OCI-LY7 (cell line): ENCODE results near the gene SNX19. TPM values are rescaled to one million over a fixed set of nuclear protein-coding genes. Genes with fewer than 3 reads are reported as not detected.
"Not testable (repeated sequence)": the region's sequence is repeated elsewhere in the genome, so short reads cannot be mapped to it uniquely, and the experiment has no call there.

Experiments
- BruUV-seq: library from RNA; stranded (reverse); fragments of 400-500 nt; replicated peaks from 2 replicates; lab custom pipeline; 2021; lab: Mats Ljungman, UMichigan
- CTCF ChIA-PET: fragments of 300-600 bp; sonication (Branson Sonifier 250); formaldehyde crosslinking; loops from one replicate; lab custom pipeline; 2022; ENCODE audit warnings: antibody characterized with exemption; ENCODE audit not compliant: unreplicated experiment; lab: Charles Lee
- POLR2A ChIA-PET: fragments of 300-600 bp; sonication (Branson Sonifier 250); formaldehyde crosslinking; loops from one replicate; lab custom pipeline; 2022; ENCODE audit warnings: antibody characterized with exemption; lab: Charles Lee
- DNase-seq: peaks from one replicate; pipeline ENCODE4 v3.0.0-alpha.2; 2015; ENCODE audit warnings: low spot score
- H2AFZ ChIP-seq: fragments of 200-600 bp; sonication (generic), shearing (Covaris generic); 2 replicates; pipeline ENCODE4 v1.6.1; 2014; ENCODE audit warnings: mild to moderate bottlenecking, antibody characterized with exemption, low read length, moderate library complexity
- H3K27ac ChIP-seq: fragments of 200-600 bp; sonication (generic); 2 replicates; pipeline ENCODE4 v1.5.1; 2014; ENCODE audit warnings: mixed run types, low read depth, mild to moderate bottlenecking, moderate library complexity, low read length, inconsistent platforms; ENCODE audit not compliant: poor library complexity, severe bottlenecking
- H3K36me3 ChIP-seq: fragments of 200-600 bp; sonication (generic); 2 replicates; pipeline ENCODE4 v1.6.1; 2014; ENCODE audit warnings: mild to moderate bottlenecking, antibody characterized with exemption, low read length, moderate library complexity, mixed read lengths; ENCODE audit not compliant: insufficient read depth
- H3K4me1 ChIP-seq: fragments of 200-600 bp; sonication (generic); 2 replicates; pipeline ENCODE4 v1.5.1; 2014; ENCODE audit warnings: mild to moderate bottlenecking, low read length; ENCODE audit not compliant: insufficient read depth, poor library complexity, severe bottlenecking
- H3K4me2 ChIP-seq: fragments of 200-600 bp; sonication (generic); 2 replicates; pipeline ENCODE4 v1.6.1; 2014; ENCODE audit warnings: mild to moderate bottlenecking, low read length
- H3K4me3 ChIP-seq: fragments of 200-600 bp; sonication (generic); 2 replicates; pipeline ENCODE4 v1.5.1; 2014; ENCODE audit warnings: mild to moderate bottlenecking, low read depth, low read length; ENCODE audit not compliant: poor library complexity, severe bottlenecking
- H3K79me2 ChIP-seq: fragments of 200-600 bp; sonication (generic); 2 replicates; pipeline ENCODE4 v1.6.1; 2016; ENCODE audit warnings: low read depth, mild to moderate bottlenecking, low read length, moderate library complexity, mixed read lengths; ENCODE audit not compliant: insufficient read depth
- H3K9me2 ChIP-seq: fragments of 200-600 bp; sonication (generic); 2 replicates; pipeline ENCODE4 v1.6.1; 2016; ENCODE audit warnings: mild to moderate bottlenecking, low read length, mixed read lengths; ENCODE audit not compliant: insufficient read depth
- H3K9me3 ChIP-seq: fragments of 200-600 bp; sonication (generic); 2 replicates; pipeline ENCODE4 v1.6.1; 2014; ENCODE audit warnings: mild to moderate bottlenecking, mixed run types, low read length, mixed read lengths
- H4K20me1 ChIP-seq: fragments of 200-600 bp; sonication (generic); 2 replicates; pipeline ENCODE4 v1.6.1; 2014; ENCODE audit warnings: mild to moderate bottlenecking, antibody characterized with exemption, low read length, moderate library complexity, mixed read lengths; ENCODE audit not compliant: insufficient read depth
- EZH2phosphoT487 ChIP-seq: fragments of 200-600 bp; sonication (generic); IDR thresholded peaks from 2 replicates; pipeline ENCODE4 v1.6.1; 2018; ENCODE audit warnings: low read depth, borderline replicate concordance, mild to moderate bottlenecking, mixed run types, antibody characterized with exemption, low read length, moderate library complexity, mixed read lengths
- intact Hi-C: fragments of 100-400 bp; cut with micrococcal nuclease; formaldehyde crosslinking; loops from one replicate; pipeline ENCODE4 v1.10.0; 2022; ENCODE audit not compliant: unreplicated experiment
- total RNA-seq, 2 experiments: library from RNA; depleted of rRNA in 1 of 2; stranded (reverse); fragments of >200 nt in 1 of 2; shearing (Covaris generic) in 1 of 2; gene quantifications; 2 replicates each; pipeline ENCODE4 v1.2.3, GENCODE V29; 2014 to 2022
- TF ChIP-seq, protein P1 (sequence below): fragments of 200-600 bp; sonication (generic); conservative IDR thresholded peaks from 2 replicates; pipeline ENCODE4 v1.5.1; 2014; ENCODE audit warnings: mild to moderate bottlenecking, antibody characterized with exemption, low read length, moderate library complexity, mixed read lengths

SNX19 gene
- total RNA-seq, 2 experiments from 2014 or later: 35.0 to 35.8 TPM

DNA sequence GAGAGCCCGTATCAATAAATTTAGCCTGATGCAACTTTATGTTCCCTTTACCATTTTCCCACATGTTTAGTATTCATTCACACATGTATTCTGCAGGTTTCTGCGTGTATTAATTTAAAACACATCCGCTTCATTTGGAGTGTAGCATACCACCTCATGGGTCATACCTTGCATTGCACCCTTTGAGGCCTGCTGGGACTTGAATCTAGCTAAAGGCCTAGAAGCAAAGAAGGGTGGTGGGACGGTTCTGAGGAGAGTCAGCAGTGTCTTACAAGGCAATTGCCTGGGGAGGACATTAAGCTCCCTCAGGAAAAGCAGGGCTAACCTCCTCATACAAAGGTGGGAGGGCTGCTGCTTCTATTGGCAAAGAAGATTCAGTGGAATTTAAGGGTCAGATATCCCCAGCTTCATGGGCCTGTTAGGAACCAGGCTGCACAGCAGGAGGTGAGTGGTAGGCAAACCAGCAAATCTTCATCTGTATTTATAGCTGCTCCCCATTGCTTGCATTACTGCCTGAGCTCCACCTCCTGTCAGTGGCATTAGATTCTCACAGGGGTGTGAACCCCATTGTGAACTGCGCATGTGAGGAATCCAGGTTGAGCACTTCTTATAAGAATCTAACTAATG is 15.9 kb upstream of the SNX19 start:
- Histone ChIP-seq H3K9me2 (no peaks in the 10 kb centered on the region), H3K79me2 (no peaks in the 10 kb centered on the region), H3K9me3 (no peaks in the 10 kb centered on the region), H3K4me3 (no peak overlapping the region), H2AFZ (no peak overlapping the region), H3K27ac (no peak overlapping the region), H3K4me2 (no peak overlapping the region), H4K20me1 (no peaks in the 10 kb centered on the region; the same call in 1 of the 2 replicates), H3K4me1 (no peaks in the 10 kb centered on the region), H3K36me3 (no peaks in the 10 kb centered on the region)
- TF ChIP-seq, protein P1, sequence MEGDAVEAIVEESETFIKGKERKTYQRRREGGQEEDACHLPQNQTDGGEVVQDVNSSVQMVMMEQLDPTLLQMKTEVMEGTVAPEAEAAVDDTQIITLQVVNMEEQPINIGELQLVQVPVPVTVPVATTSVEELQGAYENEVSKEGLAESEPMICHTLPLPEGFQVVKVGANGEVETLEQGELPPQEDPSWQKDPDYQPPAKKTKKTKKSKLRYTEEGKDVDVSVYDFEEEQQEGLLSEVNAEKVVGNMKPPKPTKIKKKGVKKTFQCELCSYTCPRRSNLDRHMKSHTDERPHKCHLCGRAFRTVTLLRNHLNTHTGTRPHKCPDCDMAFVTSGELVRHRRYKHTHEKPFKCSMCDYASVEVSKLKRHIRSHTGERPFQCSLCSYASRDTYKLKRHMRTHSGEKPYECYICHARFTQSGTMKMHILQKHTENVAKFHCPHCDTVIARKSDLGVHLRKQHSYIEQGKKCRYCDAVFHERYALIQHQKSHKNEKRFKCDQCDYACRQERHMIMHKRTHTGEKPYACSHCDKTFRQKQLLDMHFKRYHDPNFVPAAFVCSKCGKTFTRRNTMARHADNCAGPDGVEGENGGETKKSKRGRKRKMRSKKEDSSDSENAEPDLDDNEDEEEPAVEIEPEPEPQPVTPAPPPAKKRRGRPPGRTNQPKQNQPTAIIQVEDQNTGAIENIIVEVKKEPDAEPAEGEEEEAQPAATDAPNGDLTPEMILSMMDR: no peak
- no peak for TF ChIP-seq EZH2phosphoT487
- intact Hi-C loops: no loop called here
- no peak for DNase-seq
- ChIA-PET CTCF (no interaction called here), POLR2A (interaction anchor here (0.6 to 1.0 kb wide), 2 partner anchors 16 to 73 kb away, joined by 3 read pairs; partner anchors contain the start of gene SNX19)
- no TSS peak for BruUV-seq

DNA sequence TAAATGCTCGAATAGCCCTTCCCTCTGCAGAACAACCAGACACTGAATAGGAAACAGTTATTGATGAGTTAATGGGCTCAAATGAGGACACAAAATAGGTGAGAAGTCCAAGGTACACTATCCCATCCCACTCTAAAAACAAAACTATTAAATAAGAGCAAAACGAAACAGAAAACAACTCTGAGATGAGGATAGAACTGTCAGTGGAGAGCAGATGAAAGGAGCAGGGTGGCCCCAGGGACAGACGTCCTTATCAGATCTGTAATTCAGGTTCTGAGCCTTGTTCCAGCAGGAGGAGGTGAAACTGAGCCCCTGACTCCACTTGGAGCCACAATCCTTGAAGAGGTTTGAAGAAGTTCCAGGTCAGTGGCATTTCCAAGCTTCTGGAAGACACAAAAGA is 8.5 kb upstream of the SNX19 start:
- no peaks in the 10 kb centered on the region for H3K4me1 ChIP-seq
- no peak for DNase-seq
- no peak overlapping the region for H3K4me2 ChIP-seq
- H3K4me3 ChIP-seq: no peak overlapping the region
- no peaks in the 10 kb centered on the region for H3K79me2 ChIP-seq
- CTCF ChIA-PET: no interaction called here
- intact Hi-C loops: loop anchor here (5.0 kb wide), 1 partner anchor 748 kb away; no protein-coding TSS in a partner anchor
- POLR2A ChIA-PET: no interaction called here
- no peaks in the 10 kb centered on the region for H3K9me2 ChIP-seq
- H3K9me3 ChIP-seq: no peaks in the 10 kb centered on the region
- TF ChIP-seq, protein P1: no peak
- no peak for TF ChIP-seq EZH2phosphoT487
- H3K27ac ChIP-seq: no peak overlapping the region
- BruUV-seq: no TSS peak
- no peaks in the 10 kb centered on the region for H3K36me3 ChIP-seq
- H2AFZ ChIP-seq: no peak overlapping the region
- no peaks in the 10 kb centered on the region; the same call in 1 of the 2 replicates for H4K20me1 ChIP-seq

DNA sequence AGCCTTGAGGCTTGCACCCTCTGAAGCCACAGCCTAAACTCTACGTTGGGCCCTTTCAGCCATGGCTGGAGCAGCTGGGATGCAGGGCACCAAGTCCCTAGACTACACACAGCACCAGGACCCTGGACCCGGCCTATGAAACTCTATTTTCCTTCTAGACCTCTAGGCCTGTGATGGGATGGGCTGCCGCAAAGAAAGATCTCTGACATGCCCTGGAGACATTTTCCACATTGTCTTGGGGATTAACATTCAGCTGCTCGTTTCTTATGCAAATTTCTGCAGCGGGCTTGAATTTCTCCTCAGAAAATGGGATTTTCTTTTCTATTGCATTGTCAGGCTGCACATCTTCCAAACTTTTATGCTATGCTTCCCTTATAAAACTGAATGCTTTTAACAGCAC is 4.3 kb upstream of the SNX19 start:
- H3K4me3 ChIP-seq, H3K4me1 ChIP-seq, H3K9me2 ChIP-seq, H3K4me2 ChIP-seq, H3K79me2 ChIP-seq, POLR2A ChIA-PET, DNase-seq, H4K20me1 ChIP-seq, H2AFZ ChIP-seq, CTCF ChIA-PET, H3K9me3 ChIP-seq, BruUV-seq, H3K36me3 ChIP-seq, H3K27ac ChIP-seq: not testable (repeated sequence)
- intact Hi-C loops: loop anchor here (5.0 kb wide), 1 partner anchor 752 kb away; no protein-coding TSS in a partner anchor
